Esophagus squamous epithelium (tissue), 4 donors: Measurements from ENCODE around the gene UNC13C.

Experiments
- POLR2A ChIP-seq, 4 donors: fragments of 450-650 bp; IDR thresholded peaks; one replicate each; pipeline ENCODE4 v1.6.1; 2017; ENCODE audit warnings: antibody characterized with exemption in 4 of 4, mild to moderate bottlenecking in 4 of 4, moderate library complexity in 3 of 4
- TF ChIP-seq, protein P1 (sequence below), 6 experiments: fragments of 450-650 bp in 4 of 6; fragments of 200-600 bp in 2 of 6; sonication (generic) in 2 of 6; IDR thresholded peaks; one replicate each; pipeline ENCODE4 v1.5.1; 2016 to 2019; ENCODE audit warnings: antibody characterized with exemption in 6 of 6, mild to moderate bottlenecking in 4 of 6, moderate library complexity in 4 of 6

- TF ChIP-seq, protein P1, sequence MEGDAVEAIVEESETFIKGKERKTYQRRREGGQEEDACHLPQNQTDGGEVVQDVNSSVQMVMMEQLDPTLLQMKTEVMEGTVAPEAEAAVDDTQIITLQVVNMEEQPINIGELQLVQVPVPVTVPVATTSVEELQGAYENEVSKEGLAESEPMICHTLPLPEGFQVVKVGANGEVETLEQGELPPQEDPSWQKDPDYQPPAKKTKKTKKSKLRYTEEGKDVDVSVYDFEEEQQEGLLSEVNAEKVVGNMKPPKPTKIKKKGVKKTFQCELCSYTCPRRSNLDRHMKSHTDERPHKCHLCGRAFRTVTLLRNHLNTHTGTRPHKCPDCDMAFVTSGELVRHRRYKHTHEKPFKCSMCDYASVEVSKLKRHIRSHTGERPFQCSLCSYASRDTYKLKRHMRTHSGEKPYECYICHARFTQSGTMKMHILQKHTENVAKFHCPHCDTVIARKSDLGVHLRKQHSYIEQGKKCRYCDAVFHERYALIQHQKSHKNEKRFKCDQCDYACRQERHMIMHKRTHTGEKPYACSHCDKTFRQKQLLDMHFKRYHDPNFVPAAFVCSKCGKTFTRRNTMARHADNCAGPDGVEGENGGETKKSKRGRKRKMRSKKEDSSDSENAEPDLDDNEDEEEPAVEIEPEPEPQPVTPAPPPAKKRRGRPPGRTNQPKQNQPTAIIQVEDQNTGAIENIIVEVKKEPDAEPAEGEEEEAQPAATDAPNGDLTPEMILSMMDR (IDR thresholded peaks at IDR 0.05) = no peak
- no peak for TF ChIP-seq POLR2A (IDR thresholded peaks at IDR 0.05)
Observed at GRCh38 chr15:54322341-54322740, 344.1 kb downstream of the UNC13C start.
